HG02943 (cell line): Measurements from ENCODE around the gene MIS18A.
"Not testable (repeated sequence)": the region's sequence is repeated elsewhere in the genome, so short reads cannot be mapped to it uniquely, and the experiment has no call there.

Experiments
- ATAC-seq: cut with Tn5 transposase; IDR thresholded peaks from one replicate; pipeline ENCODE4 v1.9.1; 2021; ENCODE audit warnings: mild to moderate bottlenecking, low read depth, moderate library complexity; ENCODE audit not compliant: unreplicated experiment

Gene MIS18A

GRCh38 chr21:32278518-32279376 is at the start of gene MIS18A:
TSS of gene MIS18A (minus strand) at chr21:32279049. CDS start at chr21:32279014, 35 bp downstream.
- ATAC-seq, result peak; percentile 86

- no peak for ATAC-seq
Measured at GRCh38 chr21:32328595-32328994, 49.7 kb upstream of the MIS18A start.

GRCh38 chr21:32325706-32326105 is 46.9 kb upstream of the MIS18A start:
- ATAC-seq, result no peak

GRCh38 chr21:32322676-32323075 is 43.8 kb upstream of the MIS18A start:
- no peak for ATAC-seq

GRCh38 chr21:32322103-32322502 is 43.3 kb upstream of the MIS18A start:
- no peak for ATAC-seq

GRCh38 chr21:32321480-32321879 is 42.6 kb upstream of the MIS18A start:
- no peak for ATAC-seq

- ATAC-seq, result no peak
Measured at GRCh38 chr21:32320726-32321125, 41.9 kb upstream of the MIS18A start.

GRCh38 chr21:32320059-32320458 is 41.2 kb upstream of the MIS18A start:
- no peak for ATAC-seq

- ATAC-seq, result no peak
Measured at GRCh38 chr21:32319012-32319411, 40.2 kb upstream of the MIS18A start.

- ATAC-seq, result no peak
Measured at GRCh38 chr21:32317726-32318125, 38.9 kb upstream of the MIS18A start.

- ATAC-seq, result no peak
Measured at GRCh38 chr21:32316361-32317215, 37.7 kb upstream of the MIS18A start.

- ATAC-seq, result no peak
Measured at GRCh38 chr21:32315511-32316281, 36.8 kb upstream of the MIS18A start.

GRCh38 chr21:32314806-32315205 is 36.0 kb upstream of the MIS18A start:
- ATAC-seq, result no peak

- no peak for ATAC-seq
Measured at GRCh38 chr21:32312976-32313375, 34.1 kb upstream of the MIS18A start.

- ATAC-seq, result no peak
Measured at GRCh38 chr21:32312326-32312725, 33.5 kb upstream of the MIS18A start.

- ATAC-seq, result no peak
Measured at GRCh38 chr21:32311621-32312020, 32.8 kb upstream of the MIS18A start.

GRCh38 chr21:32310976-32311375 is 32.1 kb upstream of the MIS18A start:
- ATAC-seq, result not testable (repeated sequence)

GRCh38 chr21:32309906-32310460 is 31.1 kb upstream of the MIS18A start:
- no peak for ATAC-seq

- ATAC-seq, result no peak
Measured at GRCh38 chr21:32308696-32309095, 29.8 kb upstream of the MIS18A start.

- ATAC-seq, result no peak
Measured at GRCh38 chr21:32307706-32308105, 28.9 kb upstream of the MIS18A start.
